BJ (cell line): Measurements from ENCODE around the gene TSSK3. TPM values are rescaled to one million over a fixed set of nuclear protein-coding genes. Genes with fewer than 3 reads are reported as not detected.

Source experiments
- CTCF ChIA-PET: fragments of 350-600 bp; formaldehyde crosslinking; extraction: SDS; loops from one replicate; lab custom pipeline; 2021; ENCODE audit warnings: antibody characterized with exemption, inconsistent platforms; lab: Yijun Ruan, JAX
- POLR2A ChIA-PET: fragments of 300-600 bp; sonication (Branson Sonifier 250); formaldehyde crosslinking; extraction: SDS; loops from one replicate; lab custom pipeline; 2021; ENCODE audit warnings: antibody characterized with exemption; lab: Charles Lee
- DNase-seq: peaks from one replicate; pipeline ENCODE4 v3.0.0-alpha.2; 2011; ENCODE audit warnings: low read depth
- H3K27me3 ChIP-seq: 2 replicates; pipeline ENCODE4 v1.6.0; 2011; ENCODE audit warnings: low read length; ENCODE audit not compliant: control insufficient read depth, insufficient read depth
- H3K36me3 ChIP-seq: 2 replicates; pipeline ENCODE4 v1.5.1; 2011; ENCODE audit warnings: low read length; ENCODE audit not compliant: control insufficient read depth, insufficient read depth
- H3K4me3 ChIP-seq: 2 replicates; pipeline ENCODE4 v1.5.1; 2011; ENCODE audit warnings: low read depth, mild to moderate bottlenecking, control low read depth, low read length
- CTCF ChIP-seq: IDR thresholded peaks from 2 replicates; pipeline ENCODE4 v1.5.1; 2011; ENCODE audit warnings: low read depth, mild to moderate bottlenecking, control low read depth, inconsistent platforms, low read length, moderate library complexity; ENCODE audit not compliant: insufficient read depth
- polyA plus RNA-seq: library from polyadenylated mRNA; depleted of rRNA; stranded (reverse); fragments of >200 nt; gene quantifications from 2 replicates; pipeline ENCODE4 v1.2.3, GENCODE V29; 2011

Gene TSSK3
- polyA plus RNA-seq, 1 experiment, result 0.39 TPM

- ChIA-PET CTCF (interaction anchor here (1.9 kb wide), 1 partner anchor 175 kb away, joined by 8 read pairs; no protein-coding TSS in a partner anchor), POLR2A (no interaction called here)
Measured at GRCh38 chr1:32390904-32391870, 28.8 kb downstream of the TSSK3 start.

GRCh38 chr1:32392325-32392724 is 30.0 kb downstream of the TSSK3 start:
- TF ChIP-seq CTCF, result no peak
- CTCF ChIA-PET, result no interaction called here
- POLR2A ChIA-PET, result no interaction called here
- H3K4me3 ChIP-seq, result no peak overlapping the region
- DNase-seq, result no peak
- peaks cover 17% of the 10 kb centered on the region for H3K36me3 ChIP-seq
- no peaks in the 10 kb centered on the region for H3K27me3 ChIP-seq

More at GRCh38 chr1:32390904-32391870, 28.8 kb downstream of the TSSK3 start:
- H3K4me3 ChIP-seq, result no peak overlapping the region
- H3K36me3 ChIP-seq, result peaks cover 21% of the 10 kb centered on the region
- H3K27me3 ChIP-seq, result no peaks in the 10 kb centered on the region
- no peak for TF ChIP-seq CTCF
- no peak for DNase-seq

- no peak for TF ChIP-seq CTCF
- peaks cover 15% of the 10 kb centered on the region for H3K36me3 ChIP-seq
- ChIA-PET CTCF (interaction anchor here (0.6 kb wide), 1 partner anchor 8 kb away, joined by 3 read pairs; no protein-coding TSS in a partner anchor), POLR2A (no interaction called here)
- DNase-seq, result no peak
- no peaks in the 10 kb centered on the region for H3K27me3 ChIP-seq
- H3K4me3 ChIP-seq, result peak overlapping the region; percentile 80
Measured at GRCh38 chr1:32393136-32393535, 30.8 kb downstream of the TSSK3 start.

GRCh38 chr1:32393832-32394140 is 31.4 kb downstream of the TSSK3 start:
- Histone ChIP-seq H3K36me3 (peaks cover 15% of the 10 kb centered on the region), H3K27me3 (no peaks in the 10 kb centered on the region), H3K4me3 (peak overlapping the region; percentile 80)
- TF ChIP-seq CTCF, result no peak
- ChIA-PET CTCF (interaction anchor here (1.4 to 4.5 kb wide), 2 partner anchors 21 to 178 kb away, joined by 5 to 28 read pairs; no protein-coding TSS in a partner anchor), POLR2A (interaction anchor here (1.2 kb wide), 1 partner anchor 193 kb away, joined by 3 read pairs; the partner anchor contains the start of gene CCDC28B)
- DNase-seq, result no peak

GRCh38 chr1:32394141-32394889 is 32.0 kb downstream of the TSSK3 start, which contains the start of gene BSDC1:
Gene BSDC1 (minus strand): TSS chr1:32394441. CDS start chr1:32394414, 27 bp downstream.
- H3K27me3 ChIP-seq, result no peaks in the 10 kb centered on the region
- POLR2A ChIA-PET, result interaction anchor here (0.5 to 1.2 kb wide), 2 partner anchors 194 to 458 kb away, joined by 3 to 9 read pairs; partner anchors contain the start of gene CCDC28B
- CTCF ChIA-PET, result interaction anchor here (1.4 to 4.5 kb wide), 2 partner anchors 21 to 179 kb away, joined by 5 to 28 read pairs; no protein-coding TSS in a partner anchor
- peak; percentile 91 for DNase-seq
- peaks cover 15% of the 10 kb centered on the region for H3K36me3 ChIP-seq
- no peak for TF ChIP-seq CTCF
- peak within 1 kb of the TSS; percentile 80 for H3K4me3 ChIP-seq
